Measurements from ENCODE around the gene FHL2. TPM values are rescaled to one million over a fixed set of nuclear protein-coding genes. Genes with fewer than 3 reads are reported as not detected.

Gene FHL2
- total RNA-seq, 1 experiment from 2014 or later: 45.4 TPM

- ChIA-PET CTCF (no interaction called here), POLR2A (no interaction called here)
- Histone ChIP-seq H3K9me3 (no peaks in the 10 kb centered on the region), H3K36me3 (ENCODE audit: control insufficient read depth, insufficient read depth, low read length) (no peaks in the 10 kb centered on the region), H3K4me1 (peaks cover 11% of the 10 kb centered on the region), H3K4me3 (ENCODE audit: low read depth, low read length) (no peak overlapping the region), H3K27me3 (replicated peaks; ENCODE audit: control insufficient read depth, insufficient read depth, low read length) (no peaks in the 10 kb centered on the region)
- BruUV-seq (replicated peaks): no TSS peak
- no peaks in the 10 kb centered on the region for H3K27me3 Mint-ChIP-seq (ENCODE audit: insufficient read depth, unreplicated experiment)
- H3K9me3 Mint-ChIP-seq (ENCODE audit: unreplicated experiment): no peaks in the 10 kb centered on the region
- H3K4me3 Mint-ChIP-seq (ENCODE audit: unreplicated experiment): no peak overlapping the region
- intact Hi-C loops (cut with micrococcal nuclease; ENCODE audit: unreplicated experiment): loop anchor here (2.0 kb wide), 1 partner anchor 70 kb away; no protein-coding TSS in a partner anchor
- DNase-seq: no peak
- no peak overlapping the region for H3K27ac Mint-ChIP-seq (ENCODE audit: unreplicated experiment)
- H3K36me3 Mint-ChIP-seq (ENCODE audit: insufficient read depth, unreplicated experiment): peaks cover 85% of the 10 kb centered on the region
- TF ChIP-seq CTCF (IDR thresholded peaks at IDR 0.05; ENCODE audit: insufficient read depth in 1 of 2, low read depth in 1 of 2, low read length in 1 of 2, severe bottlenecking in 1 of 2, unreplicated experiment in 1 of 2): no peak
- H3K4me1 Mint-ChIP-seq (ENCODE audit: low read depth, unreplicated experiment): peaks cover 12% of the 10 kb centered on the region
These were observed 14.0 kb downstream of the FHL2 start for GRCh38 chr2:105384861-105385260.

- H3K9me3 ChIP-seq: no peaks in the 10 kb centered on the region
- Mint-ChIP-seq H3K9me3 (ENCODE audit: unreplicated experiment) (no peaks in the 10 kb centered on the region), H3K4me1 (ENCODE audit: low read depth, unreplicated experiment) (peaks cover 19% of the 10 kb centered on the region), H3K36me3 (ENCODE audit: insufficient read depth, unreplicated experiment) (peaks cover 81% of the 10 kb centered on the region), H3K27me3 (ENCODE audit: insufficient read depth, unreplicated experiment) (no peaks in the 10 kb centered on the region), H3K4me3 (ENCODE audit: unreplicated experiment) (no peak overlapping the region), H3K27ac (ENCODE audit: unreplicated experiment) (no peak overlapping the region)
- no TSS peak for BruUV-seq (replicated peaks)
- no peaks in the 10 kb centered on the region for H3K36me3 ChIP-seq (ENCODE audit: control insufficient read depth, insufficient read depth, low read length)
- no peak for DNase-seq
- intact Hi-C loops (cut with micrococcal nuclease; ENCODE audit: unreplicated experiment): loop anchor here (2.0 kb wide), 1 partner anchor 71 kb away; no protein-coding TSS in a partner anchor
- POLR2A ChIA-PET: no interaction called here
- H3K27me3 ChIP-seq (replicated peaks; ENCODE audit: control insufficient read depth, insufficient read depth, low read length): no peaks in the 10 kb centered on the region
- CTCF ChIA-PET: no interaction called here
- H3K4me3 ChIP-seq (ENCODE audit: low read depth, low read length): no peak overlapping the region
- peaks cover 11% of the 10 kb centered on the region for H3K4me1 ChIP-seq
- no peak for TF ChIP-seq CTCF (IDR thresholded peaks at IDR 0.05; ENCODE audit: insufficient read depth in 1 of 2, low read depth in 1 of 2, low read length in 1 of 2, severe bottlenecking in 1 of 2, unreplicated experiment in 1 of 2)
These were observed 14.6 kb downstream of the FHL2 start for GRCh38 chr2:105384216-105384615.

DNA sequence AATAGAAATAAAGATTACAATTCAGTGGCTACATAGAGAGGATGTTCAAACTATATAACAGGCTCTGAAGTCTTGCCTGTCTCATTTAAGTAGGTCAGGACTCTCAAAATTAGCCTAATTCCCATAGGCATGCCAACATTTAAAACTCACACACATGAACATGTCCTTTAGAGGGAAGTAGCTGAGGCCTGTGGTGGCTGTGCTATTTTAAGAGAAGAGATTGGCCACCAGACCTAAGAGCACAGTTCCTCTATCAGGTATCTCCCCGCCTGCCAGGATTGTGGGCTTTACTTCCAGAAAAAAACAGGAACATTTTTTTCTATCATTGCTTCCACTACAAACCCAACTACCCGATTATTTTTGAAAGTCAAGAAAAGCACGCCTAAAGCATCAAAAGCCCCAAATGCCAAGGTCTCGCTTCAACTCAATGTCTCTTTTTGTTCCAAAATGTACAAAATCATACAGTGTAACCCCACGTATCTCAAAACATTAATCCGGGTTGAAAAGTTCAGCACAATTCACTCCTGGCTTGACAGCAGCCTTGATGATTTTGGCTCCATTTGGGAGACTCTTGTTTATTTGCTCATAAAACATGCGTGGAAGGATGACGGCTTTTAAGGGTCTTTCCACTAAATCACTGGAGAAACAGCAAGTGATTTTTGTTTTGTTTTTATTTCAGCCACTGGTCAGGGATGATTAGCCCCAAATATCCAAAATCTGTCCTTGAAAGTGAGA lies 15.3 kb downstream of the FHL2 start:
- no peak overlapping the region for H3K4me3 ChIP-seq (ENCODE audit: low read depth, low read length)
- DNase-seq: no peak
- peaks cover 22% of the 10 kb centered on the region for H3K4me1 Mint-ChIP-seq (ENCODE audit: low read depth, unreplicated experiment)
- H3K4me1 ChIP-seq: peaks cover 13% of the 10 kb centered on the region
- no peaks in the 10 kb centered on the region for H3K27me3 Mint-ChIP-seq (ENCODE audit: insufficient read depth, unreplicated experiment)
- CTCF ChIA-PET: no interaction called here
- no peaks in the 10 kb centered on the region for H3K9me3 Mint-ChIP-seq (ENCODE audit: unreplicated experiment)
- no peaks in the 10 kb centered on the region for H3K36me3 ChIP-seq (ENCODE audit: control insufficient read depth, insufficient read depth, low read length)
- no peaks in the 10 kb centered on the region for H3K27me3 ChIP-seq (replicated peaks; ENCODE audit: control insufficient read depth, insufficient read depth, low read length)
- H3K36me3 Mint-ChIP-seq (ENCODE audit: insufficient read depth, unreplicated experiment): peaks cover 75% of the 10 kb centered on the region
- no TSS peak for BruUV-seq (replicated peaks)
- H3K27ac Mint-ChIP-seq (ENCODE audit: unreplicated experiment): no peak overlapping the region
- H3K9me3 ChIP-seq: no peaks in the 10 kb centered on the region
- no peak for TF ChIP-seq CTCF (IDR thresholded peaks at IDR 0.05; ENCODE audit: insufficient read depth in 1 of 2, low read depth in 1 of 2, low read length in 1 of 2, severe bottlenecking in 1 of 2, unreplicated experiment in 1 of 2)
- no peak overlapping the region for H3K4me3 Mint-ChIP-seq (ENCODE audit: unreplicated experiment)
- POLR2A ChIA-PET: no interaction called here
- intact Hi-C loops (cut with micrococcal nuclease; ENCODE audit: unreplicated experiment): loop anchor here (2.0 kb wide), 1 partner anchor 71 kb away; no protein-coding TSS in a partner anchor

Measured in Caco-2 (cell line).